GM04504 (cell line): ENCODE results near the gene PDLIM5.
"Not testable (repeated sequence)": the region's sequence is repeated elsewhere in the genome, so short reads cannot be mapped to it uniquely, and the experiment has no call there.

ENCODE experiments used
- DNase-seq: peaks from one replicate; pipeline ENCODE4 v3.0.0-alpha.2; 2012; ENCODE audit warnings: low read depth

The PDLIM5 gene

GRCh38 chr4:94653984-94654609 is 202.4 kb downstream of the PDLIM5 start:
- no peak for DNase-seq

- DNase-seq, result no peak
Observed at GRCh38 chr4:94654714-94655113, 203.0 kb downstream of the PDLIM5 start.

- DNase-seq, result no peak
Observed at GRCh38 chr4:94660614-94661013, 208.9 kb downstream of the PDLIM5 start.

- DNase-seq, result not testable (repeated sequence)
Observed at GRCh38 chr4:94665021-94665420, 213.3 kb downstream of the PDLIM5 start.

- DNase-seq, result no peak
Observed at GRCh38 chr4:94665500-94666404, 214.0 kb downstream of the PDLIM5 start.

- no peak for DNase-seq
Observed at GRCh38 chr4:94668724-94669123, 217.0 kb downstream of the PDLIM5 start.

GRCh38 chr4:94669672-94670664 is 218.2 kb downstream of the PDLIM5 start:
- no peak for DNase-seq

- DNase-seq, result no peak
Observed at GRCh38 chr4:94671113-94671512, 219.4 kb downstream of the PDLIM5 start.

GRCh38 chr4:94673961-94674360 is 222.2 kb downstream of the PDLIM5 start:
- DNase-seq, result no peak

- DNase-seq, result no peak
Observed at GRCh38 chr4:94676970-94677369, 225.2 kb downstream of the PDLIM5 start.

- no peak for DNase-seq
Observed at GRCh38 chr4:94678896-94679295, 227.2 kb downstream of the PDLIM5 start.

GRCh38 chr4:94680176-94680862 is 228.6 kb downstream of the PDLIM5 start:
- no peak for DNase-seq

GRCh38 chr4:94686086-94686485 is 234.3 kb downstream of the PDLIM5 start:
- no peak for DNase-seq

GRCh38 chr4:94689155-94689860 is 237.6 kb downstream of the PDLIM5 start:
- no peak for DNase-seq

- peak; percentile 42 for DNase-seq
Observed at GRCh38 chr4:94690851-94691254, 239.1 kb downstream of the PDLIM5 start.

GRCh38 chr4:94691552-94691951 is 239.8 kb downstream of the PDLIM5 start:
- no peak for DNase-seq

GRCh38 chr4:94695384-94695783 is 243.6 kb downstream of the PDLIM5 start:
- DNase-seq, result no peak

GRCh38 chr4:94698187-94698586 is 246.4 kb downstream of the PDLIM5 start:
- DNase-seq, result no peak

GRCh38 chr4:94700298-94700697 is 248.6 kb downstream of the PDLIM5 start:
- DNase-seq, result no peak

- no peak for DNase-seq
Observed at GRCh38 chr4:94701631-94702300, 250.0 kb downstream of the PDLIM5 start.
